Thyroid gland (tissue), 4 donors: ENCODE results near the gene CCSAP.

Experiments
- POLR2A ChIP-seq, 2 donors: fragments of 450-650 bp; IDR thresholded peaks; one replicate each; pipeline ENCODE4 v1.6.1; 2017; ENCODE audit warnings: antibody characterized with exemption in 2 of 2, mild to moderate bottlenecking in 2 of 2, moderate library complexity in 1 of 2
- TF ChIP-seq, protein P1 (sequence below), 6 experiments: fragments of 200-600 bp in 3 of 6; fragments of 450-650 bp in 3 of 6; sonication (generic) in 3 of 6; IDR thresholded peaks; one replicate each; pipeline ENCODE4 v1.5.1; 2016 to 2019; ENCODE audit warnings: antibody characterized with exemption in 6 of 6, mild to moderate bottlenecking in 2 of 6, inconsistent platforms in 1 of 6, moderate library complexity in 1 of 6

DNA sequence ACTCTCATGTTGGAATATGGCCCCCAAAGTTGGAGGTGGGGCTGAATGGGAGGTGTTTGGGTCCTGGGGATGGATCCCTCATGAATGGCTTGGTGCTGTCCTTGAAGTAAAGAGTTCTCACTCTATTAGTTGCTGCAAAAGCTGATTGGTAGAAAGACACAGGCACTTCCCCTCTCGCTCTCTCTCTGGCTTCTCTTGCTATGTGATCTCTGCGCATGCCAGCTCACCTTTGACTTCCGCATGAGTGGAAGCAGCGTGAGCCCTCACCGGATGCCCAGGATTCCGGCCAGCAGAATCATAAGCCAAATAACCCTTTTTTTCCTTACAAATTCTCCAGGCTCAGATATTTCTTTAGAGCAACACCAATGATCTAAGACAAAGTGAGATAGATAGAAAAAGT lies 20.9 kb upstream of the CCSAP start:
- TF ChIP-seq, protein P1, sequence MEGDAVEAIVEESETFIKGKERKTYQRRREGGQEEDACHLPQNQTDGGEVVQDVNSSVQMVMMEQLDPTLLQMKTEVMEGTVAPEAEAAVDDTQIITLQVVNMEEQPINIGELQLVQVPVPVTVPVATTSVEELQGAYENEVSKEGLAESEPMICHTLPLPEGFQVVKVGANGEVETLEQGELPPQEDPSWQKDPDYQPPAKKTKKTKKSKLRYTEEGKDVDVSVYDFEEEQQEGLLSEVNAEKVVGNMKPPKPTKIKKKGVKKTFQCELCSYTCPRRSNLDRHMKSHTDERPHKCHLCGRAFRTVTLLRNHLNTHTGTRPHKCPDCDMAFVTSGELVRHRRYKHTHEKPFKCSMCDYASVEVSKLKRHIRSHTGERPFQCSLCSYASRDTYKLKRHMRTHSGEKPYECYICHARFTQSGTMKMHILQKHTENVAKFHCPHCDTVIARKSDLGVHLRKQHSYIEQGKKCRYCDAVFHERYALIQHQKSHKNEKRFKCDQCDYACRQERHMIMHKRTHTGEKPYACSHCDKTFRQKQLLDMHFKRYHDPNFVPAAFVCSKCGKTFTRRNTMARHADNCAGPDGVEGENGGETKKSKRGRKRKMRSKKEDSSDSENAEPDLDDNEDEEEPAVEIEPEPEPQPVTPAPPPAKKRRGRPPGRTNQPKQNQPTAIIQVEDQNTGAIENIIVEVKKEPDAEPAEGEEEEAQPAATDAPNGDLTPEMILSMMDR (IDR thresholded peaks at IDR 0.05): no peak
- no peak for TF ChIP-seq POLR2A (IDR thresholded peaks at IDR 0.05)
